Lung (tissue), 12 donors: ENCODE data around the gene SND1. TPM values are rescaled to one million over a fixed set of nuclear protein-coding genes. Genes with fewer than 3 reads are reported as not detected.

Source experiments
- ATAC-seq: fragments of 200-7000 bp; cut with Tn5 transposase; one replicate; pipeline ENCODE4 v1.9.1; 2020; ENCODE audit warnings: moderate number of reproducible peaks; ENCODE audit not compliant: insufficient read depth, low FRiP score
- DNase-seq, 3 donors: peaks; one replicate each; pipeline ENCODE4 v3.0.0-alpha.2; 2013 to 2017
- H3K27ac ChIP-seq, 2 donors: one replicate each; pipeline ENCODE4 v1.5.1; 2013; ENCODE audit warnings: mild to moderate bottlenecking in 2 of 2, moderate library complexity in 2 of 2, control low read depth in 1 of 2, inconsistent platforms in 1 of 2, low read depth in 1 of 2, low read length in 1 of 2
- H3K27me3 ChIP-seq, 3 donors: one replicate each; pipeline ENCODE4 v1.5.1; 2013; ENCODE audit warnings: low read length in 2 of 3; ENCODE audit not compliant: control insufficient read depth in 3 of 3, insufficient read depth in 3 of 3
- H3K36me3 ChIP-seq, 4 donors: one replicate each; pipeline ENCODE4 v1.5.1; 2013; ENCODE audit warnings: low read length in 4 of 4, mild to moderate bottlenecking in 1 of 4, moderate library complexity in 1 of 4; ENCODE audit not compliant: control insufficient read depth in 4 of 4, insufficient read depth in 4 of 4
- H3K4me1 ChIP-seq, 5 donors: one replicate each; pipeline ENCODE4 v1.5.1; 2013; ENCODE audit warnings: low read length in 5 of 5, mild to moderate bottlenecking in 2 of 5, moderate library complexity in 1 of 5; ENCODE audit not compliant: control insufficient read depth in 5 of 5, insufficient read depth in 5 of 5
- H3K4me3 ChIP-seq: one replicate; pipeline ENCODE4 v1.5.1; 2013; ENCODE audit warnings: mild to moderate bottlenecking, control low read depth, moderate library complexity
- H3K9ac ChIP-seq, 2 donors: one replicate each; pipeline ENCODE4 v1.5.1; 2013; ENCODE audit warnings: low read length in 2 of 2, control low read depth in 1 of 2; ENCODE audit not compliant: insufficient read depth in 1 of 2
- H3K9me3 ChIP-seq, 4 donors: one replicate each; pipeline ENCODE4 v1.5.1; 2013; ENCODE audit warnings: low read length in 3 of 4, mild to moderate bottlenecking in 1 of 4, moderate library complexity in 1 of 4; ENCODE audit not compliant: control insufficient read depth in 4 of 4, insufficient read depth in 3 of 4
- WGBS, 2 donors: extraction: QIAGEN DNeasy Blood & Tissue Kit; methylation state at CpG; one replicate each; pipeline ENCODE4 v1.1.7; 2013; 5-methylcytosine and 5-hydroxymethylcytosine counted together
- polyA plus RNA-seq, 2 donors: library from polyadenylated mRNA; stranded (reverse); fragments of 200-250 nt; gene quantifications; one replicate each; pipeline ENCODE4 v1.2.1, GENCODE V29; 2013
- total RNA-seq, 2 donors: library from RNA; depleted of rRNA in 1 of 2; stranded (reverse); fragments of >200 nt in 1 of 2; gene quantifications; one replicate each; pipeline ENCODE4 v1.2.1, GENCODE V29; 2014 to 2021
- TF ChIP-seq, protein P1 (sequence below): IDR thresholded peaks from 2 replicates; pipeline ENCODE4 v1.5.1; 2012; ENCODE audit warnings: mild to moderate bottlenecking; ENCODE audit errors: control extremely low read depth, extremely low read depth
- donor health status: control.
- donor health status: control.
- donor health status: Bipolar disorder and iron deficiency.
- donor health status: healthy.
- donor health status: DM: yes; HTN: yes; CAD: no.

The SND1 gene
- total and polyA plus RNA-seq, 4 donors, result 94.5 to 210 (median 137) TPM

DNA sequence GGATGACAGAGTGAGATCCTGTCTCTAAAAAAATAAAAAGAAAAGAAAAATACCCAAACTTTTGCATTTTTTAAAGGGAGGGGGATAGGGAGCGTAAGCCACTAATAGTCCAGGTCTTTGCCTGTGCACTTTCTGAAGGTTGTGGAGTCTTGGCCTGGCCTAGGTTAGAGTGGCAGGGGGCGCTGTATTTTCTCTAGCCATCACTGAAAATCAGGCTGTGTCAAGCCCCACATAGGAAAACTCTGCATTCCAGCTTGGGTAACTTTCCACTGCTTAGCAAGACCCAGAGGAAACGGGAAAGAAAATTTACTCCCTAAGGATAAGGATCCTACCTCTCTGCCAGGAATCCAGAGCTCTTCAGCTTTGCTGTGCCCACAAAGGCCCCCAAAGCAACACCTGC lies 23.5 kb upstream of the SND1 start:
- Histone ChIP-seq H3K9ac (no peak overlapping the region), H3K4me3 (no peak overlapping the region), H3K36me3 (no peaks in the 10 kb centered on the region), H3K9me3 (no peaks in the 10 kb centered on the region), H3K27me3 (no peaks in the 10 kb centered on the region), H3K4me1 (no peaks in the 10 kb centered on the region), H3K27ac (no peak overlapping the region)
- TF ChIP-seq, protein P1, sequence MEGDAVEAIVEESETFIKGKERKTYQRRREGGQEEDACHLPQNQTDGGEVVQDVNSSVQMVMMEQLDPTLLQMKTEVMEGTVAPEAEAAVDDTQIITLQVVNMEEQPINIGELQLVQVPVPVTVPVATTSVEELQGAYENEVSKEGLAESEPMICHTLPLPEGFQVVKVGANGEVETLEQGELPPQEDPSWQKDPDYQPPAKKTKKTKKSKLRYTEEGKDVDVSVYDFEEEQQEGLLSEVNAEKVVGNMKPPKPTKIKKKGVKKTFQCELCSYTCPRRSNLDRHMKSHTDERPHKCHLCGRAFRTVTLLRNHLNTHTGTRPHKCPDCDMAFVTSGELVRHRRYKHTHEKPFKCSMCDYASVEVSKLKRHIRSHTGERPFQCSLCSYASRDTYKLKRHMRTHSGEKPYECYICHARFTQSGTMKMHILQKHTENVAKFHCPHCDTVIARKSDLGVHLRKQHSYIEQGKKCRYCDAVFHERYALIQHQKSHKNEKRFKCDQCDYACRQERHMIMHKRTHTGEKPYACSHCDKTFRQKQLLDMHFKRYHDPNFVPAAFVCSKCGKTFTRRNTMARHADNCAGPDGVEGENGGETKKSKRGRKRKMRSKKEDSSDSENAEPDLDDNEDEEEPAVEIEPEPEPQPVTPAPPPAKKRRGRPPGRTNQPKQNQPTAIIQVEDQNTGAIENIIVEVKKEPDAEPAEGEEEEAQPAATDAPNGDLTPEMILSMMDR, result no peak
- 67 to 78% methylated on average over 3 of the region's 3 CpGs for WGBS, 2 donors
- DNase-seq (no peak), ATAC-seq (no peak)

DNA sequence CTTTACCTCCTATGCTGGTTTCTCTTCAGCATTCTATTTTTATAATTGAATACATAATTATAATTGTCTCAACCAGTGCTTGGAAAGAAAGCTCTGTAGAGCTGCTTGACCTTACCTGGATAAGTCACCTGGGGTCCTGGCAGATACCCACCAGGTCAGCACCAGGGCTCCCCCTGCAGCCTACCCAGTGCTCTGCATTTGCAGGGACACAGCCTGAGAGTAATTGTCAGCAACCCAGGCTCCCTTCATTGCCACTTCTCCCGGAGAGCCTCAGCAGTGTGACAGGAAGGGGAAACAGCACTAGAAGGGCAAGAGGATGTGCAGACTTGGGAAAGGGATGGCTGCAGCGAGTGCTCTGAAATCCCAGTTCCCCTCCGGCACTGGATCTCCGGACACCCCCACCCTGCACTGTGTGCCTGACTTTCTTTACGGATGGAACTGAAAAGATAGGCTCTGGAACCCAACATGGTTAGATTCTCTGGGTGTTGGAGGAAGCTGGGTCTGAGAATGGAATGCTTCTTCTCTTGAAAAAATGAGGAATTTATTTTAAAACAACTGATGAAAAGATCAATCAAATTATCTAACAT lies 22.6 kb upstream of the SND1 start:
- DNase-seq, result no peak

DNA sequence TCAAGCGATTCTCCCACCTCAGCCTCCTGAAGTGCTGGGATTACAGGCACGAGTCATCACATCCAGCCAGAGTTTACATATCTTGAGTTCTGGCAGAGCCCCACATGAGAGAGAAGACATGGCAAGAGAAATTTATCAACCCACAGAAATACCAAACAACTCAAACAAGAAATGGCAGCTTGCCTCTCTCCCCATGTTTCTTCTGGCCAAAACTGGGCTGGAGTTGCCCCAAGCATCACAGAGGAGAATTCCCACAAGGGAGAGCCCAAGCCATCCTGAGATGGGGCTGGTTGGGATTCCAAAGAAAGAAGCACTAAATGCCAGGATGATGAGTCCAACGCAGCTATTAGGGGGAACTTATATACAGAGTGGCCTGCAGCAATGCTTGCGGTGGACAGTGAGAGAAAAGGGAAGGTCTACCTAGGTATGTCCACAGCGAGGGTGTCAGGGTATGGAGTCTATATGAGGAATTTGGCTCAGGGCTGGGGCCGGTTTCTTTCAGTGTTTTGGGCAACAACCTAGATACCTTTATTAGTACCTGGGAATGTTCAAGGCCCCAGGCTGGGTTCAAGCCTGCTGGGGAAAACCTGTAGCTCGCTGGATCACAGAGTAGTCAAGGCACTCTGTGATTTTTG lies 19.6 kb upstream of the SND1 start:
- no peak overlapping the region for H3K4me3 ChIP-seq
- no peak overlapping the region for H3K27ac ChIP-seq
- H3K9ac ChIP-seq, result no peak overlapping the region
- DNase-seq (no peak), ATAC-seq (no peak)
- TF ChIP-seq, protein P1, result no peak
- H3K9me3 ChIP-seq, result no peaks in the 10 kb centered on the region
- 78 to 93% methylated on average over 7 of the region's 7 CpGs for WGBS, 2 donors
- H3K36me3 ChIP-seq, result no peaks in the 10 kb centered on the region
- H3K4me1 ChIP-seq, result no peaks in the 10 kb centered on the region
- H3K27me3 ChIP-seq, result peaks cover 0 to 2% (median 0%) of the 10 kb centered on the region in 3 donors

More for the DNA sequence above, 22.6 kb upstream of the SND1 start:
- H3K4me1 ChIP-seq, result no peaks in the 10 kb centered on the region
- no peaks in the 10 kb centered on the region for H3K27me3 ChIP-seq
- 7 to 12% methylated on average over 5 of the region's 5 CpGs for WGBS, 2 donors
- no peaks in the 10 kb centered on the region for H3K9me3 ChIP-seq
- TF ChIP-seq, protein P1, result no peak
- H3K36me3 ChIP-seq, result no peaks in the 10 kb centered on the region
- ATAC-seq, result peak; percentile 34
- H3K27ac ChIP-seq, result no peak overlapping the region
- no peak overlapping the region for H3K4me3 ChIP-seq
- no peak overlapping the region for H3K9ac ChIP-seq
